ENCODE measurements around the gene TPST1.

Gene TPST1

DNA sequence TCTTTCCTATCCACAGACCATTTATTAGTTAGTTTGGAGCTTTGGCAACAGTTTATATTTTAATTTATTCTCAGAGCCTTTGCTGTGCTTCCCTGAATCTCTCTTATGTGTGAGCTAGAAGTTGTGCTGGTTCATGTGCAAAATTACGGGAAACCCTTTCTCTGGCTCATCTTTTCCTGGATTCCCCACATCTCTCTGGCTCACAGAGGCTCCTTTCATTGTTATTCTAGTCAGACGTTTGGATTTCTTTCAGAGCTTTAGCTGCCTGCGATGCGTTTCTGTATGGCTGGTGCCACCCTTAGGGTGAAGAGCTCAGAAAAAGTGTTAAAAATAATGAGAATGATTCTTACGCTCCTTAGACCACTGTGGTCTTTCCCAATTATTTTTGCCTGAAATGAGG lies 53.3 kb downstream of the TPST1 start:
- TF ChIP-seq, protein P1, sequence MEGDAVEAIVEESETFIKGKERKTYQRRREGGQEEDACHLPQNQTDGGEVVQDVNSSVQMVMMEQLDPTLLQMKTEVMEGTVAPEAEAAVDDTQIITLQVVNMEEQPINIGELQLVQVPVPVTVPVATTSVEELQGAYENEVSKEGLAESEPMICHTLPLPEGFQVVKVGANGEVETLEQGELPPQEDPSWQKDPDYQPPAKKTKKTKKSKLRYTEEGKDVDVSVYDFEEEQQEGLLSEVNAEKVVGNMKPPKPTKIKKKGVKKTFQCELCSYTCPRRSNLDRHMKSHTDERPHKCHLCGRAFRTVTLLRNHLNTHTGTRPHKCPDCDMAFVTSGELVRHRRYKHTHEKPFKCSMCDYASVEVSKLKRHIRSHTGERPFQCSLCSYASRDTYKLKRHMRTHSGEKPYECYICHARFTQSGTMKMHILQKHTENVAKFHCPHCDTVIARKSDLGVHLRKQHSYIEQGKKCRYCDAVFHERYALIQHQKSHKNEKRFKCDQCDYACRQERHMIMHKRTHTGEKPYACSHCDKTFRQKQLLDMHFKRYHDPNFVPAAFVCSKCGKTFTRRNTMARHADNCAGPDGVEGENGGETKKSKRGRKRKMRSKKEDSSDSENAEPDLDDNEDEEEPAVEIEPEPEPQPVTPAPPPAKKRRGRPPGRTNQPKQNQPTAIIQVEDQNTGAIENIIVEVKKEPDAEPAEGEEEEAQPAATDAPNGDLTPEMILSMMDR (conservative IDR thresholded peaks at IDR 0.05; ENCODE audit: low read depth) = no peak
- POLR2A ChIA-PET (ENCODE audit: low non-redundant PET) = no interaction called here
- no peak overlapping the region for H3K27ac ChIP-seq
- no peak for DNase-seq (ENCODE audit: low spot score)
- CTCF ChIA-PET = no interaction called here

DNA sequence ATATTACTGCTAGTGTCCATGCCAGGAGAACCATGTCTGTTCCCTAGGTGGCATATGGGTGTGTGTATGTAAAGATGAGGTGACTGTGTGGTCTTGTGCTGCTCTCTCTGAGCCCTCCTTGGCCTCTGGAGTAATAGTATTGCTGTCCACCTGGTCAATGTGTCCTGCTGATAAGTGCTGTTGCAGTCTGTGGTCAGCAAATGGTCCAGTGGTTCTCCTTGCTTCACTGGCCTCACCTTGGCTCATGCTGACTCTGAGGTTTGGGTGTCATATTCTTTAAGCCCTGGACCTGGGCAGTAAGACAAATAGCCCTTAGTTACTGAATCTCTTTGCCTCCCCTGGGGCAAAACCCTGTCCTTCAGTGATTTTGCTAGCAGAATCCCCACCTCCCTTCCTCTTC lies 56.8 kb downstream of the TPST1 start:
- H3K27ac ChIP-seq = no peak overlapping the region
- ChIA-PET CTCF (interaction anchor here (0.6 kb wide), 1 partner anchor 400 kb away, joined by 3 read pairs; no protein-coding TSS in a partner anchor), POLR2A (ENCODE audit: low non-redundant PET) (no interaction called here)
- TF ChIP-seq, protein P1 (conservative IDR thresholded peaks at IDR 0.05; ENCODE audit: low read depth) = no peak
- no peak for DNase-seq (ENCODE audit: low spot score)

DNA sequence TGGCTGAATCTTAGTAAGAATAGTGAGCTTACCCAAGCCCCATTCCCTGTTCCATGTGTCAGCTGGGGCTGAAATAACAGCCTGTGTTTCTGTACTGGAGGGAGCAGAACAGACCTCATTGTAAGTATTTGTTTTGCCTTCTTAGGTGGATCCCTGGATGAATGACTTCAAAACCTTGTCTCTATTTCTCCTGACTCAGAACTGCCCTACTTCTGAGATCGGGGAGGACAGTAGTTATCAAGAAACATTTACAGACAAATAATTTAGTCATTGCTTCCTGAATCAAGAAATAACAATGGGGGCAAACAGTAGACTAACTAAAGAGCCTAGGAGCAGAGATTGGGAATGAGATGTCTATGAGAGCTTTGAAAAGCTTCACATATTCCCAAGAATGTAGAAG lies 58.8 kb downstream of the TPST1 start:
- POLR2A ChIA-PET (ENCODE audit: low non-redundant PET) = no interaction called here

GRCh38 chr7:66265566-66265965 lies 60.4 kb downstream of the TPST1 start:
- TF ChIP-seq, protein P1 (conservative IDR thresholded peaks at IDR 0.05; ENCODE audit: low read depth) = no peak
- H3K27ac ChIP-seq = no peak overlapping the region
- CTCF ChIA-PET = interaction anchor here (0.6 kb wide), 1 partner anchor 240 kb away, joined by 5 read pairs; no protein-coding TSS in a partner anchor
- peak; percentile 24 for DNase-seq (ENCODE audit: low spot score)
- POLR2A ChIA-PET (ENCODE audit: low non-redundant PET) = no interaction called here

More for the DNA sequence above, 58.8 kb downstream of the TPST1 start:
- TF ChIP-seq, protein P1 (conservative IDR thresholded peaks at IDR 0.05; ENCODE audit: low read depth) = no peak
- DNase-seq (ENCODE audit: low spot score) = no peak
- CTCF ChIA-PET = no interaction called here
- H3K27ac ChIP-seq = no peak overlapping the region

DNA sequence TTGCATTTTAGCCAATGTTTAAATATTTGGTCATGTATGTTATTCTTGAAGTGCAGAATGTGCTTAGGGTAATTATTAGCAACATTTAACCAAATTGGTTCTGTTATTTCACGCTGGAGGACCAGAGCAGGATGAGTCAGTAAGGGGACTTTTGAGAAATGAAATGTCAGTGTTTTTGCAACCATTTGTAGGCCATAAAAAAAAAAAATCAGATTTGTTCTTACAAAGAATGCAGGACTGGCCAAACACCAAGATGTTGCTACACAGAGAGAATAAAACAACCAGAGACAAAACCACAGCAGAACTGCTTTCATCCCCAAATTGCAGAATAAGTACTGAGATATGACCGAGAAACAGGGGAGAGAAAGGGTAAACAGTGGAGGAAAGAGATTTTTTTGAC lies 62.1 kb downstream of the TPST1 start:
- TF ChIP-seq, protein P1 (conservative IDR thresholded peaks at IDR 0.05; ENCODE audit: low read depth) = no peak
- CTCF ChIA-PET = interaction anchor here (0.7 kb wide), 1 partner anchor 44 kb away, joined by 3 read pairs; no protein-coding TSS in a partner anchor
- DNase-seq (ENCODE audit: low spot score) = no peak
- POLR2A ChIA-PET (ENCODE audit: low non-redundant PET) = no interaction called here
- H3K27ac ChIP-seq = no peak overlapping the region

- ChIA-PET CTCF (no interaction called here), POLR2A (ENCODE audit: low non-redundant PET) (no interaction called here)
- DNase-seq (ENCODE audit: low spot score) = no peak
- TF ChIP-seq, protein P1 (conservative IDR thresholded peaks at IDR 0.05; ENCODE audit: low read depth) = no peak
- no peak overlapping the region for H3K27ac ChIP-seq
Measured at GRCh38 chr7:66269978-66270377, 64.8 kb downstream of the TPST1 start.

DNA sequence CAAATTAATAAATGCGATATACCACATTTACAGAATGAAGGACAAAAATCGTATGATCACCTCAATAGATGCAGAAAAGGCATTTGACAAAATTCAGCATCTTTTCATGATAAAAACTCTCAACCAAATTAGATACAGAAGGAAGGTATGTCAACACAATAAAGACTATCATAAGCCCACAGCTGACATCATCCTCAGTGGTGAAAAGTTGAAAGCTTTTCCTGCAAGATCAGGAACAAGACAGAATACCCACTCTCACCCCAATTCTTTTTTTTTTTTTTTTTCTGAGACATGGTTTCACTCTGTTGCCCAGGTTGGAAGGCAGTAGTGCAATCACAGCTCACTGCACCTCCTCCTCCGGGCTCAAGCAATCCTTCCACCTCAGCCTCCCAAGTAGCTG lies 67.2 kb downstream of the TPST1 start:
- CTCF ChIA-PET = no interaction called here
- POLR2A ChIA-PET (ENCODE audit: low non-redundant PET) = no interaction called here
- no peak overlapping the region for H3K27ac ChIP-seq
- TF ChIP-seq, protein P1 (conservative IDR thresholded peaks at IDR 0.05; ENCODE audit: low read depth) = no peak
- no peak for DNase-seq (ENCODE audit: low spot score)

Measured in RWPE1 (cell line).